GM21825 (cell line): ENCODE results near the gene DNAH7.
"Not testable (repeated sequence)": the region's sequence is repeated elsewhere in the genome, so short reads cannot be mapped to it uniquely, and the experiment has no call there.

Experiments
- ATAC-seq: cut with Tn5 transposase; IDR thresholded peaks from one replicate; pipeline ENCODE4 v1.9.1; 2021; ENCODE audit warnings: mild to moderate bottlenecking, moderate library complexity; ENCODE audit not compliant: unreplicated experiment

The DNAH7 gene

GRCh38 chr2:196068271-196069209, at the start of gene DNAH7:
Gene DNAH7, minus strand, starts transcription at chr2:196068837. Its CDS starts 126 bp downstream, at chr2:196068711.
- ATAC-seq, result peak; percentile 98

DNA sequence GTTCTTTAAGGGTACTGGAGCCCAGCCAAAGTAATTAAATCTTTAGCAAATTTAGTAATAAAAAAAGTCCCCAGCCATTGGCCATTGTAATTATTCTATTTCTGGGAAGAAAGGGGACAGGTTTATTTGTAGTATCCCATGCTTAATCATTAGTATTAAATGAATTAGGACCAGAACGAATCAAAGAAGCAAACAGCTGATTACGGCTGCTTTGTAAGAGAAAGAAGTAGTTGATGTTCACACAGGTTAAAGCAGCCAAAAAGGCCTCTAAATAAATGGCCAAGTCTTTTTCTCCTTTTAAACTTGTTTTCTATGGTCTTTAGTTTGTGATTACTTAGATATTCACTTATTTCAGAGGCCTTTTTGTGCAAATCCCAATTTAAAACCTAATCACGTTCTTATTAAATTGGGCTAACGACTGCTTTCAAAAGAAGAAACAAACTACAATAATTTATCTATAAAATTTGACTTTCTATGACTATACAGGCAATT, 48.6 kb upstream of the DNAH7 start:
- ATAC-seq, result no peak

- ATAC-seq, result no peak
These were observed 44.7 kb upstream of the DNAH7 start for GRCh38 chr2:196113061-196113974.

GRCh38 chr2:196112418-196113034, 43.9 kb upstream of the DNAH7 start:
- no peak for ATAC-seq

GRCh38 chr2:196108604-196109003, 40.0 kb upstream of the DNAH7 start:
- ATAC-seq, result no peak

GRCh38 chr2:196105951-196106350, 37.3 kb upstream of the DNAH7 start:
- ATAC-seq, result no peak

DNA sequence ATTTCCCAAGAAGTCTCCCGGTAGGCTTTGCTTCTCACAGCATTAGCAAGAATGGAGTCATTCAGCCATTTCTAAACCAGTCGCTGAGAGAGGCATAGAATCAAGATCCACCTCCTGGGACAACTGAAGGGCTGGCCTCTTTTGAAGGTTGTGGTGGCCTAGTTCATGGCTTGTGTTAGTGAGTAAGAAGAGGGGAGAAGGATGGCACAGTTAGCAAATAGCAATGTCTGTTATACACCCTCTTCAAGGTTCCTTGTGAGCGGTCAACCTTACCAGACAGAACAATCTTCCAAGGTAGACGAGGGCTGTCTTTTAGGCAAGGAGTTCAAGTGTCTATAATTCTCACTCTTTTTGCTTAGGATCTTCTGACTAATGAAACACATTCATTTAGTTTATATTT, 35.4 kb upstream of the DNAH7 start:
- no peak for ATAC-seq

- ATAC-seq, result no peak
These were observed 35.0 kb upstream of the DNAH7 start for GRCh38 chr2:196103626-196104025.

DNA sequence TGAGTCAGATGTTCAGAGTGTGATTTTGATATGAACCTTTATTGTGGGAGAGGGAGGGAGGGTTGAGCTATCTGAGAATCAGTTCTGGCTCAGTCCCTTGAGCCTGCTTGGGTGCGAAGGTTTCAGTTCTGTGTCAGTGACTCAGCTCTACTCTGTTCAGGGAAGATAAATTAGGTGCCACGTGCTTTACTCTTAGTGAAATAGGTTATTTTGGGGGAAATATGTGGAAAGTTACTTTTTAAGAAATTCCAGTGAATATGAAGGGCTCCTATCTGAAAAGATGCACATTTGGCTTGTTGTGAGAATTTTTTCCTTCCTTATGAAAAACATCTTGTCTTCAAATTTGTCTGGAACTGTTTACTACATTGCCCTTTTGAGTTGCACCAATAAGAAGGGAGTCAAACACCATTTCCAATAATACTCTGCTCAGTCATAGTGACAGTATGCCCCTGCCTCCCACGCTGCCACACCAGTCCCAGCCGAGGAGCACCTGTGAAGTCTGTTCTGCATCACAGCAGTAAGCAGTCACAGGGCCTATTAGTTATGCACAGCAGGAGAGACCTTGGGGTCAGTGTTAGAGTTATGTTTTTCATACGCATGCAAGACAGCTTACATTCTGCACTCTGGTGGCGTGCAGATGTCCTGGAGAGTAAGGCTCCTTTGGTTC, 32.8 kb upstream of the DNAH7 start:
- peak; percentile 93 for ATAC-seq

DNA sequence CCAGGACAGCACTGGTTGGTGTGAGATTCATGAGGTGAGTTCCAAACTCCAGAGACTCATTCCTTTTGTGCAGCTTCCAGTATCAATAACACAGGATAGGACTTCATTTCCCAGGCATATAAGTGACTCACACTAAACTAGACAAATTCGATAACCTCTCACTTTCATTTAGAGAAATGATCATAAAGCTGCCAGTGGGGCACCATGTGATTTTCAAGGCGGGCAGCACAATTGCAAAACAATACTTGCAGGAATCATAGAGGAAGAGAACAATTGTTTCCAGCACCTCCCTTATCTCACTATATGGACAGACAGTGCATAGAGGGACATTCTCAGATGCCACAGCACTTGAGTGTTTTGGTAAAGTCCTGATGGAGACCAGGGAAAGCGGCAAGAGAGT, 31.3 kb upstream of the DNAH7 start:
- no peak for ATAC-seq

DNA sequence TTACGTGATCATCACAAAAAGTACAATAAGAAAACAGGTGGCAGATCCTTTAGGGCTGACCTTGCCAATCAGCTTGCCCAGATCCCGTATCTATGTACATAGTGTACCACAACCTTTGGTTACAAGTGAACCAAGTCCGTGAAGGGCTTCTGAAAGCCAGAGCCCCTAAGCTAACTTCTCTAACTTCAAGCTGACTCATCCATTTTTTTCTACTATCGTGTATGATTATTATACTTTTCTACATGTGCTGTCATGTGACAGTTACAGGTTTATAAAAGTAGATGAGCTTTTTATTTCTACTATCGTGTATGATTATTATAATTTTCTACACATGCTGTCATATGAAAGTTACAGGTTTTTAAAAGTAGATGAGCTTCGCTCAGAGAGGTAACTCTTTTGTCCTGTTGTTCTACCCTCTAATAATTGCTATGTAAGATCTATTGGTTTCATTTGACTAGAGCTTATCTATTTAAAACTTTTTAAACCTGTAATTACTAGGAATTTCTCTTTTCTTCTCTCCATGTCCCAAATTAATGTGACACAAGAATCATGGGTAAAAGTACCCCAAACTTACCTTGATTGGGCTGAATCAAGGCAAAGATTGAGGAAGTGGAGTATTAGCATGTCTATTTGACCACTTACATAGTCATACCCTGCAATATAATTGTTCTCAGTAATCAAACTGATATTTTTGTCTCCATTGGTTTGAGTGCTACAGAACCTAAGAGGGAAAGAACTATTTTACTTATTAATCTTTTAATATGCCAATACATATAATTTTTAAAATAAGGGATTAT, 29.4 kb upstream of the DNAH7 start:
- ATAC-seq, result no peak

GRCh38 chr2:196096982-196097745, 28.5 kb upstream of the DNAH7 start:
- ATAC-seq, result no peak

DNA sequence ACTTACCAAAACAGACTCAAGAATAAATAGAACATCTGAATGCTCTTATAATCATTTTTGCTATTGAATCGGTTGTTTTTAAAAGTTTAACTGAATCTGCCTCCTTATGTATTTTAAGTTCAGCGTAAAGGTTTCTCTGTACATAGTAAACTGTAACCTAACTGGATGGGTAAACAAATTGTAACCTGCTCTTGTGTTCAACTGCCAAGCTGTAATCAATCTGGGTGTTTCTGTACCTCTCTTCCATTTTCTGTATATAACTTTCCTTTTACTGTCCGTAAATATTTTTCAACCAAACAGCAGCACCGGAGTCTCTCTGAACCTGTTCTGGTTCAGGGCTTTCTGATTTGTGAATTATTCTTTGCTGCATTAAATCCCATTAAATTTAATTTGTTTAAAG, 27.6 kb upstream of the DNAH7 start:
- ATAC-seq, result no peak

DNA sequence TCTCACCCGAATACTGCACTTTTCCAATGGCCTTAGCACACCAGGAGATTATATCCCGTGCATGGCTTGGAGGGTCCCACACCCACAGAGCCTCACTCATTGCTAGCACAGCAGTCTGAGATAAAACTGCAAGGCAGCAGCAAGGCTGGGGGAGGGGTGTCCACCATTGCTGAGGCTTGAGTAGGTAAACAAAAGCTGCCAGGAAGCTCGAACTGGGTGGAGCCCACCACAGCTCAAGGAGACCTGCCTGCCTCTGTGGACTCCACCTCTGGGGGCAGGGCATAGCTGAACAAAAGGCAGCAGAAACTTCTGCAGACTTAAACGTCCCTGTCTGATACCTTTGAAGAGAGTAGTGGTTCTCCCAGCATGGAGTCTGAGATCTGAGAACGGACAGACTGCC, 20.8 kb upstream of the DNAH7 start:
- not testable (repeated sequence) for ATAC-seq

GRCh38 chr2:196088203-196088602, 19.6 kb upstream of the DNAH7 start:
- no peak for ATAC-seq

DNA sequence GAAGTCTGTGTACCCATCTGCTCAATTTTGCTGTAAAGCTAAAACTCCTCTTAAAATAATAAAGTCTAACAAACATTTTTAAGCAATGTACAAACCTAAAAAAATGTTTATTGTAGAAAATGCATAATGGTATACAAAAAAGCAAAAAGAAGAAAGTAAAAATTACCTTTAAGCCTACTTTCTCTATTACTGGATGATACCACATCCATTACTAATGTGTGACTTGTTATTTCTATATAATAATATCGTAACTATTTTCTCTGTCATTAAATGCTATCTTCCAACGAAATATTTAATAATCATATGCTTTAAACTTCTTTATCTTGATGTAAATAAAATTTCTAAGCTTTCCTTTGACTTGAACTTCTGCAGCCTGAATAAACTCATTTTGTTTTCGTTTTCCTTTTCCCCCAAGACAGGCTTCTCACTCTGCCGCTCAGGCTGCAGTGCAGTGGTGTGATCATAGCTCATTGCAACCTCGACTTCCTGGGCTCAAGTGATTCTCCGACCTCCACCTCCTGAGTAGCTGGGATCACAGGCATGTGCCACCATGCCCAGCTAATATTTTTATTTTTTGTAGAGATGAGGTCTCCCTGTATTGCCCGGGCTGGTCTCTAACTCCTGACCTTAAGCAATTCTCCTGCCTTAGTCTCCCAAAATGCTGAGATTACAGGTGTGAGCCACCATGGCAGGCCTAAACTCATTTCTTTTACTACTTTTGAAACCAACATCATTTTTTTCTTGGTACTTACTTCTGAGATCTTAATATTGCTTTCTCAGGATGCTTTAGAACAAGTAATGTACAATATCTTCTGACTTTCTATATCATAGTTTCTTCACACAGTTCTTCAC, 18.1 kb upstream of the DNAH7 start:
- no peak for ATAC-seq

DNA sequence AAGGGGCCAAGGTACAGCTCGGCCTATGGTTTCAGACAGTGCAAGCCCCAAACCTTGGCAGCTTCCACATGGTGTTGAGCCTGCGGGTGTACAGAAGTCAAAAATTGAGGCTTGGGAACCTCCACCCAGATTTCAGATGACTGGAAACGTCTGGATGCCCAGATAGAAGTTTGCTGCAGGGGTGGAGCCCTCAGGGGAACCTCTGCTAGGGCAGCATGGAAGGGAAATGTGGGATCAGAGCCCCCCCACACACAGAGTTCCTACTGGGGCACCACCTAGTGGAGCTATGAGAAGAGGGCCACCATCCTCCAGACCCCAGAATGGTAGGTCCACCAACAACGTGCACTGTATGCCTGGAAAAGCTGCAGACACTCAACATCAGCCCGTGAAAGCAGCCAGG, 15.0 kb upstream of the DNAH7 start:
- no peak for ATAC-seq

DNA sequence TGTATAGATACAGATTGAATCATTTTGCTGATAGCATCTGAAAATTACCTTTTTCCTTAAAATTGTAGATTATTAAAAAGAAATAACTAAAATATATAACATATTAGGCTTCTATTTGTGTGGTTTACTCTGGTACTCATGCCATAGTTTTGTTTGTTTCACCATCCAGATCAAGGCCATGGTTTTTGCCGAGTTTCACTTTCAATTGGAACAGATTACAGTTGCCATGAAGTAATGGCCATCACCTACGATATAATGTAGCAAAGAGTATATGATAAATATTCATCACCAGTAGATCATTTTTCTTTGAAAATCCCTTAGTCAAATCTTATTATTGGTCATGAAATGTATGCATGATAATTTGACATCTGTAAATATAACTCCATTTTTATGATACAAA, 11.9 kb upstream of the DNAH7 start:
- no peak for ATAC-seq
